HAP-1 (cell line): Measurements from ENCODE around the gene WDR7.
A peak's percentile ranks its signal among the peaks of the same experiment; 100 is the strongest.

Source experiments
- DNase-seq, 2 experiments: peaks; one replicate each; pipeline ENCODE4 v3.0.0-alpha.2; 2016 to 2020; ENCODE audit warnings: low spot score in 2 of 2
- H3K27me3 ChIP-seq: fragments of 250-450 bp; sonication (Bioruptor Pico); 2 replicates; pipeline ENCODE4 v1.5.1; 2020; ENCODE audit warnings: low read depth, mild to moderate bottlenecking, moderate library complexity
- H3K36me3 ChIP-seq: fragments of 250-450 bp; sonication (Bioruptor Pico); replicated peaks from 2 replicates; pipeline ENCODE4 v1.5.1; 2020; ENCODE audit warnings: mild to moderate bottlenecking
- H3K4me1 ChIP-seq: fragments of 250-450 bp; sonication (Bioruptor Pico); 2 replicates; pipeline ENCODE4 v1.5.1; 2020; ENCODE audit warnings: mild to moderate bottlenecking
- H3K4me3 ChIP-seq: fragments of 250-450 bp; sonication (Bioruptor Pico); 2 replicates; pipeline ENCODE4 v1.5.1; 2020; ENCODE audit warnings: mild to moderate bottlenecking, moderate library complexity
- H3K9me3 ChIP-seq: fragments of 250-450 bp; sonication (Bioruptor Pico); 2 replicates; pipeline ENCODE4 v1.5.1; 2020; ENCODE audit warnings: mild to moderate bottlenecking, moderate library complexity
- in situ Hi-C: fragments of 300-500 bp; cut with MboI; formaldehyde crosslinking; loops from 3 replicates; pipeline ENCODE4 v1.14.3; 2020; ENCODE audit warnings: low sequenced_read_pairs, inconsistent platforms, mixed read lengths

The WDR7 gene

DNA sequence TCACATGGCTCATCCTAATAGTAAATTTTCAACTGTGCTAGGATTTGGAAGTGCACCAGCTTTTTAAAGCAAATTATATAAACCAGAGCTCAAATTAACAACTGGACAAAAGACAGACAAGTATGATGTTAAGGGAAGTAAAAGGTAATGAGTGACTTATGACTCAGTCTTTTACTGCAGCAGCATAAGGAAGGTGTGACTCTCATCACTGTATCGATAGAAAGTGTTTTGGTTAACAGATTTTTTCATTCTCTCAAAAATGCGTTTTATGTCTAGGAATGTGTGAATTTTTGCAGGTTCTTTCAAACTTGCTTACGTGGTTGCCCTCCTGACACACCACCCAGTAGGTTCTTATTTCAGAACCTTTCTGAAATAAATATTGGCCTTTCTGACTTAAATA, 251.5 kb downstream of the WDR7 start:
- H3K4me3 ChIP-seq = no peak overlapping the region
- in situ Hi-C loops = no loop called here

DNA sequence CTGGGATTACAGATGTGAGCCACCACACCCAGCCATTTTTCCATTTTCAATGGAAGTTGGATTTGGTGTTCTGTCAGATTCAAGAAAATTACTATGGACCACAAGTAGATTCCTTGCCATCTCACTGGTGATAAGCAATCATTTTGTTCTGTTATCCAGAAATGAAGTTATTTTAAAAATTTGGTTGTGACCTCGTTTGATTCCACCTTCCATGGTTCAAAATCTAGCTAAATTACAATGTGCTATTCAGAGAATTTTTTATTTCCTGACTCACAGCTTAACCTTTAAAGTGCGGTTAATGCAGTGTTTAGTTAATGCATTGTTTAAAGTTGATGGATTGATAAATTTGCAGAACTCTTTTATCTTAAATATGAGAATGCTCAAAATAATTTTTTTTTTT, 252.5 kb downstream of the WDR7 start:
- no peaks in the 10 kb centered on the region for H3K27me3 ChIP-seq
- H3K4me1 ChIP-seq = no peaks in the 10 kb centered on the region
- H3K36me3 ChIP-seq = no peaks in the 10 kb centered on the region
- DNase-seq = no peak
- H3K9me3 ChIP-seq = no peaks in the 10 kb centered on the region
- H3K4me3 ChIP-seq = no peak overlapping the region
- in situ Hi-C loops = no loop called here

More for the DNA sequence above, 251.5 kb downstream of the WDR7 start:
- Histone ChIP-seq H3K27me3 (no peaks in the 10 kb centered on the region), H3K9me3 (no peaks in the 10 kb centered on the region), H3K36me3 (no peaks in the 10 kb centered on the region), H3K4me1 (no peaks in the 10 kb centered on the region)
- DNase-seq = no peak

DNA sequence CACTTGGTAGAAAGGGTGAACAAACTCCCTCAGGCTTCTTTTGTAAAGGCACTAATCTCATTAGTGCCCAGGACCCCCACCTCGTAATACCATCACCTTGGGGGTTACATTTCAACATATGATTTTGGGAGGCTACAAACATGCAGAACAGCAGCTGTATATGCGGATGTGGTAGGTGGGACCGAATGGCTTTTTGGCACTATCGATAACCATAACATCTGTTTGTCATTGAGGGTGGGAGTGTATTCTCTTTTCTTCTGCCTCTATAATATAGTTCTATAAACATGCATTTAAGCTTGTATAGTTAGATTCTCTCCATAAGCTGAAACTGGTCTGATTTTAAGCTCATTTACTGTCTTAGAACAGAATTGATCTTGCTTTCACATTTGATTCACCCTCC, 256.6 kb downstream of the WDR7 start:
- Histone ChIP-seq H3K27me3 (no peaks in the 10 kb centered on the region), H3K4me1 (no peaks in the 10 kb centered on the region), H3K4me3 (no peak overlapping the region), H3K9me3 (no peaks in the 10 kb centered on the region), H3K36me3 (no peaks in the 10 kb centered on the region)
- in situ Hi-C loops = no loop called here
- DNase-seq = no peak

DNA sequence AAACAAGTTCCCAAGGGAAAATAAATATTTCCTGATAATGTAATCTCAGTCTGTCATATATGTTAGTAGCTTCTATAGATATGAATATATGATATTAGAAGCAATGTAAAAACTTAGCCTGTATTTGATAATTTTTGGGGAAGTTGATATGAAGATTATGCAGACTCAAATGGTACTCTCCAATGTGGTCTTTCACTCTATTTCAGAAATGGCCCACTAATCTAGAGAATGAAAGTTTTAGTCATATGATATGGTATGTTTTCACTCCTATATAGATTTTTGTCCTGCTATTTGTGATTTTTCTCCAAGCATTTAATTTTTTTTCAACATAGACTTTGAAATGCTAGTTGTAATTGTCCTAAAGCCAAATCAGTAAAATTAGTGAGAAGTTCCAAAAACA, 259.1 kb downstream of the WDR7 start:
- in situ Hi-C loops = no loop called here
- DNase-seq = no peak
- H3K9me3 ChIP-seq = no peaks in the 10 kb centered on the region
- no peak overlapping the region for H3K4me3 ChIP-seq
- H3K27me3 ChIP-seq = no peaks in the 10 kb centered on the region
- no peaks in the 10 kb centered on the region for H3K36me3 ChIP-seq
- no peaks in the 10 kb centered on the region for H3K4me1 ChIP-seq

DNA sequence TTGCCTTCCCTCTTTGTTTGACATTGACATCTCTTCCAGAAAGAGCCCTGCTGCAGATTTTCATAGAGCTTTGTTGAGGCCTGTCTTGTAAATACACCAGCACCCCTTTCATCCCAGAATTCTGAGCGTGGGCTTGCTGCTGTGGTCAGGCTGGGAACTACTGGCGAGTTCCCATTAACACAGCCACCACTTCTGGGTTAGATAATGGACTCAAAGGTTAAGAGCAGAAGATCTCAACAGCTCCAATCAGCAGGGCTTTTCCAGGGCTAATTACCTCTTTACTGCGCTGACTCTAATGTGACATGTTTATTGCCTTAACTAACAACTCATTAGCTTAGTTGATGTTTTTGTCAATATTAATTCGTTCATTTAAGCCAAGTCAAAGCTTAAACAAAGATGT, 259.8 kb downstream of the WDR7 start:
- no peaks in the 10 kb centered on the region for H3K9me3 ChIP-seq
- no peak overlapping the region for H3K4me3 ChIP-seq
- DNase-seq = no peak
- in situ Hi-C loops = no loop called here
- H3K36me3 ChIP-seq = no peaks in the 10 kb centered on the region
- H3K27me3 ChIP-seq = no peaks in the 10 kb centered on the region
- H3K4me1 ChIP-seq = no peaks in the 10 kb centered on the region

DNA sequence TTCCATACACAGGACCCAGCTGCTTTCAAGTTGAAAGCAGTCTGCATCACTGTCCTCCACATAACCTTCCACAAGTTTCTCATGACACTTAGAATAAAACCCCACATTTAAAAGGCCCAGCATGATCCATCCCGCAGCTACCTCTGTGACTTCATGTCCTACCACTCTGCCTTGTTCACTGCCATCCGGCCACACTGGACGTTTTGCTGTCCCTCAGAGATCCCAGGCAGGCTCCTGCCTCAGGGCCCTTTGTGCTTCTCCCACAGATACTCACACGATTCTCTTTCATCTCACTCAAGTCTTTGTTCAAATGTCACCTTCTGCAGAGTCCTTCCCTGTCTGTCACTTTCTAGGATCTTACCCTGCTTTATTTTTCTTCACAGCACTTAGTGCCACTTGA, 262.8 kb downstream of the WDR7 start:
- DNase-seq = no peak
- Histone ChIP-seq H3K36me3 (no peaks in the 10 kb centered on the region), H3K4me1 (no peaks in the 10 kb centered on the region), H3K4me3 (no peak overlapping the region), H3K9me3 (no peaks in the 10 kb centered on the region), H3K27me3 (no peaks in the 10 kb centered on the region)
- in situ Hi-C loops = no loop called here

DNA sequence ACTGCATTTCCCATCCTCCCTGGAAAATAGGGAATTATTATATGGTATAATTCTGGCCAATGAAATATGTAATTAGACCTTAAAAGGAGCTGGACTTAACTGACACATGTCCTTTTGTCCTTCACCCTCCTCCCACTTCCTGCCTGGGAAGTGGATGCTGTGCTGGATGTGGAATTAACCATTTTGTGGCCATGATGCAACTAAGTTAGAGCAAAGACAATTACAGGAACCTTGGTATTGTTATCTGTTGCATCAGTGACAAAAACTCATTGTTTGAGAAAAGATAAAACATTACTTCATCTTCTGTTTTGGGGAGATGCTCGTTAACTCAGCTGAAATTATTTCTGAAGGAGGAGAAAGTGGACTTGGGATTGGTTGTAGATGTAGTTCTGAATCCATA, 268.0 kb downstream of the WDR7 start:
- Histone ChIP-seq H3K9me3 (no peaks in the 10 kb centered on the region), H3K27me3 (no peaks in the 10 kb centered on the region), H3K4me1 (no peaks in the 10 kb centered on the region), H3K36me3 (no peaks in the 10 kb centered on the region), H3K4me3 (no peak overlapping the region)
- no peak for DNase-seq
- in situ Hi-C loops = no loop called here

DNA sequence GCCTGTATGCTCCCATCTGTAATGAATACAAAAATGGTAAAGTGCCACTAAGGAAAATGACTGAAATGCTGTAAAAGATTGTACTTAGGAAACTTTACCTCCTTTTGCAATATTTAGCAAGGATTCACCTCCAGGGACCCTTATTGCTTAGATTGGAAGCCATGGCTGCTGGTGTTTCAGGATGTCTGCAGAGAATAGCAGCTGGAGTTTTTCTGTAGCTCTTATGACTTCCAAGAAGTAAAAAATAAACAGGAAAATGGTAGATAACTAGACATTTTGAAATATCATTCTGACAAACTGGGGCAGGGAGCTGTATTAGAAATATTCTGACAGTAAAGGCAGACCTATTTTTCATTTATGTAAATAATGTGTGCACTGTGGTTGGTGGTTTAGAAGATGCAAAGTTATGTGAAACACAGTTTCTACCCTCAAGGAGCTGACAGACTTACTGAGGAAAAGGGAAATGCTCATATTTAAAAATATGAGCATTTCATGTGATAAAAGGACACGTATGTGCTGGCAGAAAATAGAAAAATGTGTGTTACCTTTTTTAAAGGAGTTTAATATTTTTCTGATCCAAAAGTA, 270.8 kb downstream of the WDR7 start:
- no peaks in the 10 kb centered on the region for H3K4me1 ChIP-seq
- no peaks in the 10 kb centered on the region for H3K9me3 ChIP-seq
- H3K27me3 ChIP-seq = no peaks in the 10 kb centered on the region
- in situ Hi-C loops = no loop called here
- no peak for DNase-seq
- H3K4me3 ChIP-seq = no peak overlapping the region
- H3K36me3 ChIP-seq = no peaks in the 10 kb centered on the region

DNA sequence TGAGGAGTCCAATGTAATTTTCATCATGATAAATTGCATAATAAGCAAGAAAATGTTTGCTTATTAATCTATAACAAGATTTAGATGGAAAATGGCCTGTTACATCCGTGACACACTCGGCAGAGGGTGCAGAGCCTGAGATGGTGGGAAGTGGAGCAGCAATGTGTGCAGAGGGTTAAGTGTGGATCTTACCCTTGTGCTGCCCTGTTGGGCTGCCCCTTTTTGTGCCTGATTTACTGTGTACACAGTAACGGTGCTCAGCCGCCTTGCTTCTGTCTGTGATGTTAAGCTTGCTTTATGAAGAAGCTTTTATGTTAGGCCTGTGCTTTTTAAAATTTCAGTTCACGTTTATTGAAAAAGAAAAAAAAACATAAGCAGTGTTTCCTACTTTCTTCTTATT, 275.6 kb downstream of the WDR7 start:
- in situ Hi-C loops = no loop called here
- Histone ChIP-seq H3K4me1 (no peaks in the 10 kb centered on the region), H3K27me3 (no peaks in the 10 kb centered on the region), H3K36me3 (no peaks in the 10 kb centered on the region), H3K4me3 (no peak overlapping the region), H3K9me3 (no peaks in the 10 kb centered on the region)
- DNase-seq = no peak

DNA sequence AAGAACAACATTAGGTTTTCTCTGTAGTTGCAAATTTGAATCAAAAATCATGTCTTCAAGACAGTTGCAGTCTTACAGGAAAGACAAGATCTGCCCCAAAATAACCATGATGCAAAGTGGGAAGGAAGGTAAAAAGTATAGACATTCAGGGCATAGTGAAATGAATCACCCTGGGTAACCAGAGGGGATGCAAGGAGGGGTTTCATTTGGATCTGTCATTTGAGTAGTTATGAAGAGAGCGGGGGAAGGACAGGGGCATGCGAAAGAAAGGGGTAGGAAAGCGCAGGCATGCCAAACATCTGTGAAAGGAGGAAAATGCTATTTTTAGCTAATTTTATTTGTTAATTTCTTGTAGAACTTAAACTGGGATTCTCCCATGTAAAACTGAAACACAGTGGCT, 276.6 kb downstream of the WDR7 start:
- no peaks in the 10 kb centered on the region for H3K9me3 ChIP-seq
- no peaks in the 10 kb centered on the region for H3K27me3 ChIP-seq
- H3K4me3 ChIP-seq = no peak overlapping the region

DNA sequence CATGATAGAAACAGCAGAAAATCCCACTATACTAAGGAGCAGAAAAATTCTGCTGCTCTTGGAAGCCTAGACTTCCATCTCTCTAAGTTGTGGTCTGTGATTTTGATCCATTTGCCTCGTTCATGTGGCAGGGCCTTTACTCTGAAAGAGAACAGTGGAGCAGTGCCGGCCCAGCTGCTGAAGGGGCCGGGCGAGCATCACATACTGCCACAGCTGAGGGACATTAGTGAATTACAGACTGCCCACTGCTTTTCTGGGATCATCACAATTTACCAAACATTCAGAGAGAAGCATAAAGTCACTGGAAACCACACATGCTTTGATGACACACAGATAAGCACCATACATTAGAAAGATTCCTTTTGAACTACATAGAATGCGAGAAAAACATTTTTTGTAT, 278.7 kb downstream of the WDR7 start:
- Histone ChIP-seq H3K36me3 (no peaks in the 10 kb centered on the region), H3K9me3 (no peaks in the 10 kb centered on the region), H3K27me3 (no peaks in the 10 kb centered on the region), H3K4me1 (peaks cover 2% of the 10 kb centered on the region; the same call in 1 of the 2 replicates), H3K4me3 (no peak overlapping the region)
- DNase-seq = no peak
- in situ Hi-C loops = no loop called here

More for the DNA sequence above, 276.6 kb downstream of the WDR7 start:
- Histone ChIP-seq H3K4me1 (no peaks in the 10 kb centered on the region), H3K36me3 (no peaks in the 10 kb centered on the region)
- in situ Hi-C loops = no loop called here
- DNase-seq = no peak

DNA sequence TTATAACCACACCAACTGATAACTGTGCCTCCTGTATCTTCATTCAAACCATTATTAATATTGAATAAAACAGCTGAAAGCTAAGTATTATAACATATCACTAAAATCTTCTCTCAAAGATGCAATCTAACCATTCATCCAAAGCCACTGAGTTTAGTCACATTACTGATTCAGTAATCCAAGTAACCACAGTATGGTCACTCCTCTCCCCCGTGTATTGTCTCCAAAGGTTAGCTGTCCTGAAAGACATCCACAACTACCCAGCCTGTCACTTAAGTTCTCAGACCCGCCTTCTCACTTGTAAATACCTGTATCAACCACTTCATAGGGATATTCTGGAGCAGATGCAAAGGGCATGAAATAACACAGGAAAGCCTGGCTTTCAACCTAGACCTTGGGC, 282.3 kb downstream of the WDR7 start:
- no peak overlapping the region for H3K4me3 ChIP-seq

DNA sequence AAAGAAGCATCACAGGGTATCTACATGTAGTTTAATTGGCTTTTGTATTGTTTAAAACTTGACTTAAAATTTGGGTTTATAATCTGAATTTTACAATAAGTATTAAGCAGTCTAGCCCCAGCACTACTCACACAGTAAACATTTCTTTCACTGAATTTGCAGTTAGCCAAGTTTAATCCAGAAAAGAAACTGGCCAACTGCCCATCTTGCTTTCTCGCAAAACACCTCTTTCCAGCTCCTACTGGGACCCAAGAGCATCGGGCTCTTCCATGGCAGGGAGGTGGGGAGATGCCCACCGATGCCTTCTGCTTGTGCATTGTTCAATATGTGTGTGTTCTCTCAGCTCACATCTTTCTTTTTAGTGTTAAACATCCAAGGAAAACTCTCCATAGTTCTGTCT, 283.0 kb downstream of the WDR7 start:
- no peaks in the 10 kb centered on the region for H3K27me3 ChIP-seq
- H3K36me3 ChIP-seq = no peaks in the 10 kb centered on the region
- H3K4me1 ChIP-seq = peaks cover 17% of the 10 kb centered on the region
- in situ Hi-C loops = no loop called here
- no peaks in the 10 kb centered on the region for H3K9me3 ChIP-seq
- no peak for DNase-seq
- no peak overlapping the region for H3K4me3 ChIP-seq

More for the DNA sequence above, 282.3 kb downstream of the WDR7 start:
- no peak for DNase-seq
- Histone ChIP-seq H3K36me3 (no peaks in the 10 kb centered on the region), H3K9me3 (no peaks in the 10 kb centered on the region), H3K27me3 (no peaks in the 10 kb centered on the region), H3K4me1 (peaks cover 17% of the 10 kb centered on the region)
- in situ Hi-C loops = no loop called here

DNA sequence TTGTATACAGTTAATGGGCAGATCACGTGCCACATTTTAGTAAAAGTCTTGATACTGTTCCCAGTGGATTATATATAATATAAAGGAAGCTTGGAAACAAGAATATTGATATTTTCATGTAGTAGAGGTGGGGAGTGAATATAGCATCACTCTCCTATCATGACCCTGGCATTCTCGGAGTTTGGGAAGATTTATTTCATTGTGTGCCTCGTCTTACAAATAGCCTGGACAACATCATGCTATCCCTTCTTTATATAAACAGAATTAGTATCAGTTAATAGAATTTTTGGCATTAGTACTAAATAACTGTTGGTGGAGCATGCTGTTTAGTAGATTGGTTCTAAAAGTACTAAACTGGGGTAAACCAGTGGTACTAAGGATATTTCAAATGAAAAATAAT, 283.7 kb downstream of the WDR7 start:
- Histone ChIP-seq H3K4me3 (no peak overlapping the region), H3K4me1 (peaks cover 17% of the 10 kb centered on the region), H3K27me3 (no peaks in the 10 kb centered on the region), H3K36me3 (no peaks in the 10 kb centered on the region), H3K9me3 (no peaks in the 10 kb centered on the region)
- no peak for DNase-seq
- in situ Hi-C loops = no loop called here

DNA sequence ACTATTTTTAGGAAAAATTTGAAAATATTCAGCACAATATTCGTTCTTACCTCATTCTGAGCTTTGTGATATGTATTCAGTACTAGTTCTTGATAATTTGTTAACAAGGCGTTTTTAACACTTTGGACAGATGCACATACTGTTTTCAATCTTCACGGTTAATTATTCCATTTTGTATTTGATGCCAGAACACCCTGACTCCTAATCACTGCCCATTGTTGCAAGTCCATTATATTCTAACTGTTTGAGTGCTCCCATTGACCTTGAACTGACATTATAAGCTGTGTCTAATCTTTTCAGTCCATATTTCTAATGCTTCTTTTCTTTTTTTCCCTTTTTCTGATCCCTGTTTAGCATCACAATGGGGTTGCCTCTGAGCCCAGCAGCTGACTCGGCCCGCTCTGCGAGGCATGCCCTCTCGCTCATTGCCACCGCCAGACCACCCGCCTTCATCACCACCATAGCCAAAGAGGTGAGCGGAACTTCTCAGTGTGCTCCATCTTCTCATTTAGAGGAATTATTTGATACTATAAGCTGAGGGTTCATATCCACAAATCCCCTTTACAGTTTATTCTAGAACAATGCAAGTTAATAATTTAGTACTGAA, 284.4 kb downstream of the WDR7 start:
- peak; percentile 84 to 97 for DNase-seq
- in situ Hi-C loops = no loop called here
- Histone ChIP-seq H3K27me3 (no peaks in the 10 kb centered on the region), H3K4me3 (no peak overlapping the region), H3K36me3 (no peaks in the 10 kb centered on the region), H3K9me3 (no peaks in the 10 kb centered on the region), H3K4me1 (peaks cover 17% of the 10 kb centered on the region)
